Transverse colon (tissue), 4 donors: ENCODE data around the gene ANOS1. TPM values are rescaled to one million over a fixed set of nuclear protein-coding genes. Genes with fewer than 3 reads are reported as not detected.

Experiments
- DNase-seq: peaks from one replicate; pipeline ENCODE4 v3.0.0-alpha.2; 2019
- H3K27ac ChIP-seq, 4 donors: fragments of 200-600 bp; sonication (generic); 2 replicates each; pipeline ENCODE4 v1.5.1; 2016 to 2018; ENCODE audit warnings: inconsistent platforms in 4 of 4
- H3K27me3 ChIP-seq: fragments of 200-600 bp; sonication (generic); 2 replicates; pipeline ENCODE4 v1.5.1; 2017; ENCODE audit warnings: inconsistent platforms
- H3K36me3 ChIP-seq, 4 donors: fragments of 200-600 bp; sonication (generic); 2 replicates each; pipeline ENCODE4 v1.5.1; 2017 to 2019; ENCODE audit warnings: inconsistent platforms in 4 of 4
- H3K4me1 ChIP-seq, 4 donors: fragments of 200-600 bp; sonication (generic); 2 replicates each; pipeline ENCODE4 v1.5.1; 2017 to 2020; ENCODE audit warnings: inconsistent platforms in 4 of 4
- H3K4me3 ChIP-seq, 4 donors: fragments of 200-600 bp; sonication (generic); 1 replicate in 1 of 4; 2 replicates in 3 of 4; pipeline versions ENCODE4 v1.5.1 to v1.6.1; 2017 to 2019; ENCODE audit warnings: inconsistent platforms in 4 of 4
- H3K9me3 ChIP-seq, 2 donors: fragments of 200-600 bp; sonication (generic); 2 replicates each; pipeline ENCODE4 v1.5.1; 2017 to 2019; ENCODE audit warnings: inconsistent platforms in 2 of 2
- EP300 ChIP-seq: sonication (generic); formaldehyde crosslinking; IDR thresholded peaks from one replicate; pipeline ENCODE4 v1.6.1; 2017; ENCODE audit warnings: antibody characterized with exemption, low read depth
- POLR2A ChIP-seq: fragments of 450-650 bp; IDR thresholded peaks from one replicate; pipeline ENCODE4 v1.6.1; 2016; ENCODE audit warnings: antibody characterized with exemption, mild to moderate bottlenecking, moderate library complexity
- POLR2AphosphoS5 ChIP-seq, 3 donors: sonication (generic); formaldehyde crosslinking; IDR thresholded peaks; one replicate each; pipeline ENCODE4 v1.6.1; 2016; ENCODE audit warnings: antibody characterized with exemption in 3 of 3
- WGBS, 2 donors: methylation state at CpG; one replicate each; pipeline ENCODE4 v1.1.5; 2018; ENCODE audit warnings: low coverage in 1 of 2; 5-methylcytosine and 5-hydroxymethylcytosine counted together
- in situ Hi-C, 4 donors: fragments of 200-750 bp; cut with MboI; loops; one replicate each; pipeline versions ENCODE4 v1.15.0 to v1.15.1; 2017; ENCODE audit warnings: low sequenced_read_pairs in 3 of 4, low pct_ligation_motif_present in 1 of 4, low pct_unique_long_range_greater_than_20kb in 1 of 4
- intact Hi-C: fragments of 100-400 bp; cut with DNase I; formaldehyde crosslinking; loops from one replicate; pipeline ENCODE4 v1.15.1; 2023; ENCODE audit warnings: low total_unique reads
- total RNA-seq, 4 donors: library from RNA; depleted of rRNA; stranded (reverse); fragments of >200 nt; gene quantifications; one replicate each; pipeline ENCODE4 v1.1.0, GENCODE V29; 2016
- TF ChIP-seq, protein P1 (sequence below), 5 experiments: fragments of 200-600 bp in 3 of 5; fragments of 450-650 bp in 2 of 5; sonication (generic) in 3 of 5; IDR thresholded peaks; 1 replicate in 2 of 5; 2 replicates in 3 of 5; pipeline ENCODE4 v1.5.1; 2016 to 2017; ENCODE audit warnings: antibody characterized with exemption in 5 of 5, inconsistent platforms in 3 of 5, mild to moderate bottlenecking in 2 of 5, moderate library complexity in 1 of 5

The ANOS1 gene
- total RNA-seq, 4 donors from 2014 or later: 0.14 to 0.16 TPM; not detected in 2

DNA sequence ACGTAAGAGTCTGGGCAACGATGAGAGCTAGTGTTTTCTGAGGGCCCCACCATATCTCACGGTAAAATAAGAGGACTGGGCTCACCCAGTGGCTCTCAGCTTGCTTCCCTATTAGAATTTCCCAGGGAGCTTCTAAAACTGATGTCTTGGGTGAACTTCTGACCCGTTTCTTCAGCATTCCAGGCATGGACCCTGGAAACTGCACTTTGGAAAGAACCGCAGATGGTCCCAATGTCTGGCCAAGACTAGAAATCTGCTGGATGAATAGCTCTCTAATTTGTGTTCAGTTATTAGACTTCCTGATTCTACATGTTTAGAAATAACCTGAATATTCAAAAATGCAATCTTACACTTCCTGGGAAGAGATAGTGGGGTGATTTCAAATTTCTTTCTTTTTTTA, 127.8 kb downstream of the ANOS1 start:
- Histone ChIP-seq H3K27me3 (no peaks in the 10 kb centered on the region), H3K9me3 (no peaks in the 10 kb centered on the region), H3K36me3 (no peaks in the 10 kb centered on the region), H3K4me3 (no peak overlapping the region), H3K27ac (no peak overlapping the region), H3K4me1 (no peaks in the 10 kb centered on the region)
- DNase-seq: no peak
- no peak for TF ChIP-seq POLR2A
- TF ChIP-seq, protein P1, sequence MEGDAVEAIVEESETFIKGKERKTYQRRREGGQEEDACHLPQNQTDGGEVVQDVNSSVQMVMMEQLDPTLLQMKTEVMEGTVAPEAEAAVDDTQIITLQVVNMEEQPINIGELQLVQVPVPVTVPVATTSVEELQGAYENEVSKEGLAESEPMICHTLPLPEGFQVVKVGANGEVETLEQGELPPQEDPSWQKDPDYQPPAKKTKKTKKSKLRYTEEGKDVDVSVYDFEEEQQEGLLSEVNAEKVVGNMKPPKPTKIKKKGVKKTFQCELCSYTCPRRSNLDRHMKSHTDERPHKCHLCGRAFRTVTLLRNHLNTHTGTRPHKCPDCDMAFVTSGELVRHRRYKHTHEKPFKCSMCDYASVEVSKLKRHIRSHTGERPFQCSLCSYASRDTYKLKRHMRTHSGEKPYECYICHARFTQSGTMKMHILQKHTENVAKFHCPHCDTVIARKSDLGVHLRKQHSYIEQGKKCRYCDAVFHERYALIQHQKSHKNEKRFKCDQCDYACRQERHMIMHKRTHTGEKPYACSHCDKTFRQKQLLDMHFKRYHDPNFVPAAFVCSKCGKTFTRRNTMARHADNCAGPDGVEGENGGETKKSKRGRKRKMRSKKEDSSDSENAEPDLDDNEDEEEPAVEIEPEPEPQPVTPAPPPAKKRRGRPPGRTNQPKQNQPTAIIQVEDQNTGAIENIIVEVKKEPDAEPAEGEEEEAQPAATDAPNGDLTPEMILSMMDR (IDR thresholded peaks at IDR 0.05): no peak
- no peak for TF ChIP-seq EP300
- TF ChIP-seq POLR2AphosphoS5 (IDR thresholded peaks at IDR 0.05): no peak
- intact Hi-C loops: no loop called here
- WGBS, 2 donors: 75 to 100% methylated on average over 1 to 5 of the region's 5 CpGs
- in situ Hi-C loops: no loop called here

DNA sequence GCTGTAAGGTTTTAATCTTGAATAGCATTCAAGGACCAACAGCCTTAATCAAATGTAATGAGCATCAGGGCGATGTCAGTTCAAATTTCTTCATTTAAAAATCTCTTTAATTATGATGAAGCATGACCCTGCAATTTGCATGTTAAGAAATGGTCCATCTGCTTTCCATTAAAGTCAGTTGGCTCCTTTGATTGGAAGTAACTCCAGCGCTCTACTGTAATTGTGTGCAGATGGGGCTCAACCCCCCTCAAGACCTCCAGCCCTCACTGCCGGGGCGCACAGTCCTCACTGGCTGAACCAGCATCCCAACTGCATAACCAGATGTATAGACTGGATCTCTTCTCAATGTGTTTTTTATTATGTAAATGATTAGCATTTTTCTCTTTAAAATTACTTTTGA, 140.4 kb downstream of the ANOS1 start:
- intact Hi-C loops: no loop called here
- no peaks in the 10 kb centered on the region for H3K27me3 ChIP-seq
- H3K4me3 ChIP-seq: no peak overlapping the region
- H3K9me3 ChIP-seq: no peaks in the 10 kb centered on the region
- 87 to 100% methylated on average over 2 to 4 of the region's 4 CpGs for WGBS, 2 donors
- no peak for DNase-seq
- in situ Hi-C loops: no loop called here
- H3K27ac ChIP-seq: no peak overlapping the region
- TF ChIP-seq EP300 (no peak), POLR2AphosphoS5 (IDR thresholded peaks at IDR 0.05) (no peak), POLR2A (no peak)
- TF ChIP-seq, protein P1 (IDR thresholded peaks at IDR 0.05): no peak
- H3K36me3 ChIP-seq: no peaks in the 10 kb centered on the region
- no peaks in the 10 kb centered on the region for H3K4me1 ChIP-seq

GRCh38 chrX:8586953-8587352, 145.0 kb downstream of the ANOS1 start:
- intact Hi-C loops (no loop called here), in situ Hi-C loops (no loop called here)
- no peaks in the 10 kb centered on the region for H3K36me3 ChIP-seq
- H3K4me1 ChIP-seq: no peaks in the 10 kb centered on the region
- no peak overlapping the region for H3K4me3 ChIP-seq
- no peaks in the 10 kb centered on the region for H3K27me3 ChIP-seq
- no peak overlapping the region for H3K27ac ChIP-seq
- H3K9me3 ChIP-seq: no peaks in the 10 kb centered on the region
- DNase-seq: no peak
- TF ChIP-seq EP300 (no peak), POLR2A (no peak), POLR2AphosphoS5 (IDR thresholded peaks at IDR 0.05) (no peak)
- TF ChIP-seq, protein P1 (IDR thresholded peaks at IDR 0.05): no peak

GRCh38 chrX:8579602-8580001, 152.3 kb downstream of the ANOS1 start:
- 66% methylated on average over 5 of the region's 5 CpGs; no CpG with 5 or more reads in 1 of the 2 donors for WGBS, 2 donors
- H3K4me3 ChIP-seq: no peak overlapping the region
- no peaks in the 10 kb centered on the region for H3K27me3 ChIP-seq
- peak; percentile 12 for DNase-seq
- in situ Hi-C loops (no loop called here), intact Hi-C loops (no loop called here)
- no peaks in the 10 kb centered on the region for H3K9me3 ChIP-seq
- TF ChIP-seq, protein P1 (IDR thresholded peaks at IDR 0.05): no peak
- TF ChIP-seq POLR2AphosphoS5 (IDR thresholded peaks at IDR 0.05): no peak
- no peak for TF ChIP-seq POLR2A
- TF ChIP-seq EP300: no peak
- no peak overlapping the region for H3K27ac ChIP-seq
- no peaks in the 10 kb centered on the region for H3K36me3 ChIP-seq
- no peaks in the 10 kb centered on the region for H3K4me1 ChIP-seq
